22Rv1 (cell line): Measurements from ENCODE around the gene SCUBE1.

Experiments used
- H3K27ac ChIP-seq: fragments of 450-650 bp; 2 replicates; pipeline ENCODE4 v1.5.1; 2017
- CTCF ChIP-seq: fragments of 450-650 bp; IDR thresholded peaks from 2 replicates; pipeline ENCODE4 v1.5.1; 2017; ENCODE audit warnings: mild to moderate bottlenecking
- ZFX ChIP-seq: fragments of 450-650 bp; IDR thresholded peaks from 2 replicates; pipeline ENCODE4 v1.6.1; 2017; ENCODE audit warnings: antibody characterized with exemption, borderline replicate concordance

SCUBE1 gene

GRCh38 chr22:43300891-43301676 lies 42.1 kb downstream of the SCUBE1 start:
- no peak overlapping the region for H3K27ac ChIP-seq
- TF ChIP-seq CTCF: no peak
- TF ChIP-seq ZFX: no peak

GRCh38 chr22:43299736-43300135 lies 43.4 kb downstream of the SCUBE1 start:
- no peak overlapping the region for H3K27ac ChIP-seq
- TF ChIP-seq CTCF (no peak), ZFX (no peak)

- no peak for TF ChIP-seq CTCF
- TF ChIP-seq ZFX: no peak
- no peak overlapping the region for H3K27ac ChIP-seq
These were observed 44.9 kb downstream of the SCUBE1 start for GRCh38 chr22:43298062-43298801.

GRCh38 chr22:43297270-43298061 lies 45.7 kb downstream of the SCUBE1 start:
- no peak for TF ChIP-seq CTCF
- H3K27ac ChIP-seq: no peak overlapping the region

GRCh38 chr22:43296276-43296902 lies 46.8 kb downstream of the SCUBE1 start:
- TF ChIP-seq CTCF: no peak
- TF ChIP-seq ZFX: no peak
- H3K27ac ChIP-seq: no peak overlapping the region

GRCh38 chr22:43295660-43296059 lies 47.5 kb downstream of the SCUBE1 start:
- H3K27ac ChIP-seq: no peak overlapping the region

More at GRCh38 chr22:43295660-43296059, 47.5 kb downstream of the SCUBE1 start:
- TF ChIP-seq CTCF: no peak
